ENCODE data around the gene AKR1C2.

GRCh38 chr10:5036511-5036910 is 32.9 kb upstream of the AKR1C2 start:
- TF ChIP-seq, protein P1, sequence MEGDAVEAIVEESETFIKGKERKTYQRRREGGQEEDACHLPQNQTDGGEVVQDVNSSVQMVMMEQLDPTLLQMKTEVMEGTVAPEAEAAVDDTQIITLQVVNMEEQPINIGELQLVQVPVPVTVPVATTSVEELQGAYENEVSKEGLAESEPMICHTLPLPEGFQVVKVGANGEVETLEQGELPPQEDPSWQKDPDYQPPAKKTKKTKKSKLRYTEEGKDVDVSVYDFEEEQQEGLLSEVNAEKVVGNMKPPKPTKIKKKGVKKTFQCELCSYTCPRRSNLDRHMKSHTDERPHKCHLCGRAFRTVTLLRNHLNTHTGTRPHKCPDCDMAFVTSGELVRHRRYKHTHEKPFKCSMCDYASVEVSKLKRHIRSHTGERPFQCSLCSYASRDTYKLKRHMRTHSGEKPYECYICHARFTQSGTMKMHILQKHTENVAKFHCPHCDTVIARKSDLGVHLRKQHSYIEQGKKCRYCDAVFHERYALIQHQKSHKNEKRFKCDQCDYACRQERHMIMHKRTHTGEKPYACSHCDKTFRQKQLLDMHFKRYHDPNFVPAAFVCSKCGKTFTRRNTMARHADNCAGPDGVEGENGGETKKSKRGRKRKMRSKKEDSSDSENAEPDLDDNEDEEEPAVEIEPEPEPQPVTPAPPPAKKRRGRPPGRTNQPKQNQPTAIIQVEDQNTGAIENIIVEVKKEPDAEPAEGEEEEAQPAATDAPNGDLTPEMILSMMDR (IDR thresholded peaks at IDR 0.05; ENCODE audit: poor library complexity): no peak
- TF ChIP-seq EZH2 (IDR thresholded peaks at IDR 0.05; ENCODE audit: borderline replicate concordance): no peak
- no peak for TF ChIP-seq EZH2phosphoT487 (IDR thresholded peaks at IDR 0.05; ENCODE audit: low read depth, severe bottlenecking, unreplicated experiment)
